ENCODE measurements around the gene MTA1. TPM values are rescaled to one million over a fixed set of nuclear protein-coding genes. Genes with fewer than 3 reads are reported as not detected.

MTA1 gene
- total and polyA plus RNA-seq, 2 of the 8 experiments (the other 6 are each of a cell fraction or from before 2014, with no cell fraction given) = 73.9 to 221 TPM

DNA sequence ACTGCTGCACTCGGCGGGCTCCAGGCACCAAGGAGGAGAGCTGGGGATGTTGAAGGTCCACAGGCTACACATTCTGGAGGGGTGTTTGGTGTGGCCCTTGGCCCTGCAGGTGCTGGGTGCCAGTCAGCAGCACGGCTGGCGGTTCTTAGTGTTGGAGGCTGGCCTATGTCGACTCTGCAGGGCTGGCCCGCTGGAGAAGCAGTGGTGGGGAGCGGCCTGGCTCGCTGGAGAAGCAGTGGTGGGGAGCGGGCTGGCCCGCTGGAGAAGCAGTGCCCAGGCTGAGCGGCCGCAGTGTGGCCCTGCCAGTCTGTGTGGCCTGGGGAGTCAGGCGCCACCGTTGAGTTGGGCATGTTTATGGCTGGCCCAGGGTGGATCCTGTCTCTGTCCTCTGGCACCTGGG, 27.3 kb downstream of the MTA1 start:
- Histone ChIP-seq H4K20me1 (replicated peaks in 1 of 2; ENCODE audit: control insufficient read depth in 1 of 2, insufficient read depth in 2 of 2, low read length in 2 of 2) (peaks cover 14 to 17% of the 10 kb centered on the region in 2 experiments), H3K23ac (ENCODE audit: insufficient read length) (no peak overlapping the region), H3K4me2 (ENCODE audit: insufficient read depth in 1 of 2, low read depth in 2 of 2, low read length in 2 of 2) (no peak overlapping the region), H3K36me3 (ENCODE audit: control insufficient read depth in 2 of 4, insufficient read depth in 4 of 4, low read length in 3 of 4) (peaks cover 9 to 28% (median 21%) of the 10 kb centered on the region in 4 experiments; a peak in 6 of 8 replicates), H3K27ac (ENCODE audit: low read depth, low read length) (no peak overlapping the region), H2AK5ac (ENCODE audit: low read depth, low read length) (no peak overlapping the region), H2AFZ (ENCODE audit: low read length) (no peak overlapping the region), H3K4ac (replicated peaks; ENCODE audit: insufficient read length, low read depth, low read length) (no peak overlapping the region), H3K14ac (ENCODE audit: insufficient read length) (no peak overlapping the region), H2BK12ac (ENCODE audit: low read depth, low read length) (no peak overlapping the region), H3K9me3 (ENCODE audit: insufficient read depth in 2 of 2, low read depth in 1 of 2, low read length in 1 of 2) (no peaks in the 10 kb centered on the region), H3K79me2 (ENCODE audit: control insufficient read depth in 1 of 2, insufficient read depth in 2 of 2, low read length in 2 of 2) (peaks cover 0 to 10% of the 10 kb centered on the region in 2 experiments; a peak in 2 of 4 replicates), H3K79me1 (ENCODE audit: low read depth, low read length) (peaks cover 13% of the 10 kb centered on the region; the same call in 1 of the 2 replicates), H3K23me2 (ENCODE audit: low read depth, low read length) (no peaks in the 10 kb centered on the region), H3K27me3 (replicated peaks in 1 of 4; ENCODE audit: control insufficient read depth in 3 of 4, extremely low read depth in 1 of 4, insufficient read depth in 3 of 4, low read length in 3 of 4) (no peaks in the 10 kb centered on the region), H4K5ac (ENCODE audit: insufficient read length, low read depth, low read length) (no peak overlapping the region), H3K4me1 (replicated peaks in 1 of 4; ENCODE audit: control insufficient read depth in 3 of 4, insufficient read depth in 4 of 4, low read length in 3 of 4) (no peaks in the 10 kb centered on the region), H3K9ac (replicated peaks in 1 of 4; ENCODE audit: extremely low read depth in 1 of 4, low read depth in 3 of 4, low read length in 3 of 4) (no peak overlapping the region), H3K56ac (replicated peaks; ENCODE audit: insufficient read length, low read depth, low read length) (no peak overlapping the region), H2BK20ac (ENCODE audit: low read length) (no peak overlapping the region), H4K8ac (ENCODE audit: extremely low read depth, insufficient read depth, low read length) (no peak overlapping the region), H3K18ac (ENCODE audit: extremely low read depth, low read length) (no peak overlapping the region), H2BK5ac (ENCODE audit: low read depth, low read length) (no peak overlapping the region), H2BK15ac (ENCODE audit: low read length) (no peak overlapping the region), H3K4me3 (ENCODE audit: extremely low read depth in 1 of 4, insufficient read depth in 2 of 4, low read depth in 3 of 4, low read length in 4 of 4) (no peak overlapping the region), H4K91ac (replicated peaks; ENCODE audit: insufficient read length, low read length) (no peak overlapping the region), H2BK120ac (replicated peaks; ENCODE audit: low read depth, low read length) (no peak overlapping the region)
- WGBS, 2 experiments (ENCODE audit: extremely low coverage in 1 of 2, insufficient coverage in 1 of 2, insufficient read length in 1 of 2, insufficient replicate concordance in 2 of 2, low coverage in 1 of 2, low lambda C conversion rate in 2 of 2, missing lambda C conversion rate in 1 of 2) = 88% methylated on average over 14 of the region's 14 CpGs; no CpG with 5 or more reads in 1 of the 2 experiments
- FAIRE-seq (no peak), DNase-seq (ENCODE audit: low read depth in 1 of 2, low spot score in 2 of 2) (no peak)
- ChIA-PET POLR2A (ENCODE audit: partially characterized antibody) (interaction anchor here (1.2 to 3.0 kb wide), 3 partner anchors 14 to 54 kb away, joined by 4 to 21 read pairs (median 6); no protein-coding TSS in a partner anchor), CTCF (ENCODE audit: partially characterized antibody) (interaction anchor here (1.1 to 3.0 kb wide), 12 partner anchors 9 to 76 kb away, joined by 3 to 23 read pairs (median 6); no protein-coding TSS in a partner anchor)
- TF ChIP-seq ASH2L (IDR thresholded peaks at IDR 0.05; ENCODE audit: low read length) (no peak), RBBP5 (IDR thresholded peaks at IDR 0.05; ENCODE audit: borderline replicate concordance, low read depth, low read length) (no peak), RNF2 (IDR thresholded peaks at IDR 0.05; ENCODE audit: borderline replicate concordance, low read depth, low read length, missing control alignments, poor library complexity, severe bottlenecking) (no peak), TBP (IDR thresholded peaks at IDR 0.05; ENCODE audit: low read depth, low read length) (no peak), TAF7 (optimal IDR thresholded peaks at IDR 0.05; ENCODE audit: borderline replicate concordance, low read depth, low read length) (no peak), NANOG (IDR thresholded peaks at IDR 0.05; ENCODE audit: insufficient read depth, low read depth, low read length, poor library complexity, severe bottlenecking) (no peak), KDM1A (IDR thresholded peaks at IDR 0.05; ENCODE audit: borderline replicate concordance, low read length) (no peak), MAFK (IDR thresholded peaks at IDR 0.05; ENCODE audit: low read depth, low read length) (no peak), EGR1 (IDR thresholded peaks at IDR 0.05; ENCODE audit: borderline replicate concordance, low read depth, low read length) (no peak), SP4 (IDR thresholded peaks at IDR 0.05; ENCODE audit: low read length) (no peak), SP1 (IDR thresholded peaks at IDR 0.05; ENCODE audit: low read depth, low read length) (no peak)
- TF ChIP-seq, protein P1, sequence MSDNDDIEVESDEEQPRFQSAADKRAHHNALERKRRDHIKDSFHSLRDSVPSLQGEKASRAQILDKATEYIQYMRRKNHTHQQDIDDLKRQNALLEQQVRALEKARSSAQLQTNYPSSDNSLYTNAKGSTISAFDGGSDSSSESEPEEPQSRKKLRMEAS (IDR thresholded peaks at IDR 0.05) = no peak
- TF ChIP-seq, protein P2, sequence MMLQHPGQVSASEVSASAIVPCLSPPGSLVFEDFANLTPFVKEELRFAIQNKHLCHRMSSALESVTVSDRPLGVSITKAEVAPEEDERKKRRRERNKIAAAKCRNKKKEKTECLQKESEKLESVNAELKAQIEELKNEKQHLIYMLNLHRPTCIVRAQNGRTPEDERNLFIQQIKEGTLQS (IDR thresholded peaks at IDR 0.05; ENCODE audit: insufficient read depth, low read depth, low read length) = no peak

All from H1 (cell line).